ENCODE results near the gene LTBP1.

DNA sequence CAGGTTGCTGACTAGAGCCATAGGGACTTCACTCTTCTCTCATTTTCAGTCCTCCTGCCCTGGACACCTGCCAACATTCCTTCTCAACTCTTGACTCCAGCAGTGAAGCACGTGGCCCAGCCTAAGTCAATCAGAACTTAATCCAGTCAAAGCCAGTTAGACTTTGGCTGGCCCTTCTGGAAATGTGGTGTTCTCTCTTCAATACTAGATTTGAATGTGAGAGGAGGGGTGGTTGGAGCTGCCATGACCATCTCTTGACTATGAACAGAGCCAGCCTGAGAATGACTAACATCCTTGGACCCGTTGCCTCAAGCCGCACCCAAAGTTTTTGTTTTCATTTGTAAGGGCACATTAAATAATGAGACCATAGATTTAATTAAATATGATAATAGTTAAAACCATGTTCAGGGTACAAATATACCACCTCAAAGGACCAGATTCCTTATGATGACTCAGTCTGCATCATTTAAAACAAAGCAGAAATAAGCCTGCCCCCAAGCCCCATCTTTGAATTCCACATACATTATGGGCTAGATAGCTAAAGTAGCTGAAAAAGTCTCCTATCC, 480.0 kb downstream of the LTBP1 start:
- no peak for TF ChIP-seq POLR2A (IDR thresholded peaks at IDR 0.05)
- TF ChIP-seq, protein P1, sequence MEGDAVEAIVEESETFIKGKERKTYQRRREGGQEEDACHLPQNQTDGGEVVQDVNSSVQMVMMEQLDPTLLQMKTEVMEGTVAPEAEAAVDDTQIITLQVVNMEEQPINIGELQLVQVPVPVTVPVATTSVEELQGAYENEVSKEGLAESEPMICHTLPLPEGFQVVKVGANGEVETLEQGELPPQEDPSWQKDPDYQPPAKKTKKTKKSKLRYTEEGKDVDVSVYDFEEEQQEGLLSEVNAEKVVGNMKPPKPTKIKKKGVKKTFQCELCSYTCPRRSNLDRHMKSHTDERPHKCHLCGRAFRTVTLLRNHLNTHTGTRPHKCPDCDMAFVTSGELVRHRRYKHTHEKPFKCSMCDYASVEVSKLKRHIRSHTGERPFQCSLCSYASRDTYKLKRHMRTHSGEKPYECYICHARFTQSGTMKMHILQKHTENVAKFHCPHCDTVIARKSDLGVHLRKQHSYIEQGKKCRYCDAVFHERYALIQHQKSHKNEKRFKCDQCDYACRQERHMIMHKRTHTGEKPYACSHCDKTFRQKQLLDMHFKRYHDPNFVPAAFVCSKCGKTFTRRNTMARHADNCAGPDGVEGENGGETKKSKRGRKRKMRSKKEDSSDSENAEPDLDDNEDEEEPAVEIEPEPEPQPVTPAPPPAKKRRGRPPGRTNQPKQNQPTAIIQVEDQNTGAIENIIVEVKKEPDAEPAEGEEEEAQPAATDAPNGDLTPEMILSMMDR (IDR thresholded peaks at IDR 0.05), result no peak
